ENCODE data around the gene DNASE1L3. TPM values are rescaled to one million over a fixed set of nuclear protein-coding genes. Genes with fewer than 3 reads are reported as not detected.

Gene DNASE1L3
- total and polyA plus RNA-seq, 2 of the 13 experiments (the other 11 are each of a cell fraction or from before 2014, with no cell fraction given): 0.86 to 1.7 TPM

GRCh38 chr3:58249358-58250092 is 38.8 kb upstream of the DNASE1L3 start (continued):
- TF ChIP-seq MEIS1 (CRISPR knock-in tag; IDR thresholded peaks at IDR 0.05; ENCODE audit: borderline replicate concordance): no peak
- TF ChIP-seq FOXK2 (IDR thresholded peaks at IDR 0.05): no peak
- TF ChIP-seq, protein P1, sequence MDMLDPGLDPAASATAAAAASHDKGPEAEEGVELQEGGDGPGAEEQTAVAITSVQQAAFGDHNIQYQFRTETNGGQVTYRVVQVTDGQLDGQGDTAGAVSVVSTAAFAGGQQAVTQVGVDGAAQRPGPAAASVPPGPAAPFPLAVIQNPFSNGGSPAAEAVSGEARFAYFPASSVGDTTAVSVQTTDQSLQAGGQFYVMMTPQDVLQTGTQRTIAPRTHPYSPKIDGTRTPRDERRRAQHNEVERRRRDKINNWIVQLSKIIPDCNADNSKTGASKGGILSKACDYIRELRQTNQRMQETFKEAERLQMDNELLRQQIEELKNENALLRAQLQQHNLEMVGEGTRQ (IDR thresholded peaks at IDR 0.05; ENCODE audit: low read depth, low read length): no peak
- TF ChIP-seq, protein P1 (CRISPR knock-in tag; IDR thresholded peaks at IDR 0.05; ENCODE audit: borderline replicate concordance): no peak
- no peak for TF ChIP-seq PTBP1 (IDR thresholded peaks at IDR 0.05; ENCODE audit: low read depth, low read length, poor library complexity, severe bottlenecking)
- no peak for TF ChIP-seq CENPX (CRISPR knock-in tag; IDR thresholded peaks at IDR 0.05)
- TF ChIP-seq XRCC5 (optimal IDR thresholded peaks at IDR 0.05; ENCODE audit: low read length): peak; percentile 67
- TF ChIP-seq SOX6 (IDR thresholded peaks at IDR 0.05): no peak
- TF ChIP-seq SOX6 (CRISPR knock-in tag; IDR thresholded peaks at IDR 0.05): peak; percentile 72
- peak; percentile 49; the same call in 1 of the 2 replicates for TF ChIP-seq CHD4 (IDR thresholded peaks at IDR 0.05; ENCODE audit: borderline replicate concordance, low read length)
- no peak for TF ChIP-seq ZNF138 (CRISPR knock-in tag; IDR thresholded peaks at IDR 0.05; ENCODE audit: low read depth)
- TF ChIP-seq SALL1 (CRISPR knock-in tag; IDR thresholded peaks at IDR 0.05): peak; percentile 36; the same call in 1 of the 2 replicates
- no peak for TF ChIP-seq KAT2B (IDR thresholded peaks at IDR 0.05; ENCODE audit: borderline replicate concordance, low read depth, low read length)
- TF ChIP-seq, protein P2, sequence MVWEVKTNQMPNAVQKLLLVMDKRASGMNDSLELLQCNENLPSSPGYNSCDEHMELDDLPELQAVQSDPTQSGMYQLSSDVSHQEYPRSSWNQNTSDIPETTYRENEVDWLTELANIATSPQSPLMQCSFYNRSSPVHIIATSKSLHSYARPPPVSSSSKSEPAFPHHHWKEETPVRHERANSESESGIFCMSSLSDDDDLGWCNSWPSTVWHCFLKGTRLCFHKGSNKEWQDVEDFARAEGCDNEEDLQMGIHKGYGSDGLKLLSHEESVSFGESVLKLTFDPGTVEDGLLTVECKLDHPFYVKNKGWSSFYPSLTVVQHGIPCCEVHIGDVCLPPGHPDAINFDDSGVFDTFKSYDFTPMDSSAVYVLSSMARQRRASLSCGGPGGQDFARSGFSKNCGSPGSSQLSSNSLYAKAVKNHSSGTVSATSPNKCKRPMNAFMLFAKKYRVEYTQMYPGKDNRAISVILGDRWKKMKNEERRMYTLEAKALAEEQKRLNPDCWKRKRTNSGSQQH (CRISPR knock-in tag; IDR thresholded peaks at IDR 0.05; ENCODE audit: low read depth): no peak
- TF ChIP-seq MYNN (CRISPR knock-in tag; IDR thresholded peaks at IDR 0.05; ENCODE audit: low read depth): no peak
- TF ChIP-seq, protein P3, sequence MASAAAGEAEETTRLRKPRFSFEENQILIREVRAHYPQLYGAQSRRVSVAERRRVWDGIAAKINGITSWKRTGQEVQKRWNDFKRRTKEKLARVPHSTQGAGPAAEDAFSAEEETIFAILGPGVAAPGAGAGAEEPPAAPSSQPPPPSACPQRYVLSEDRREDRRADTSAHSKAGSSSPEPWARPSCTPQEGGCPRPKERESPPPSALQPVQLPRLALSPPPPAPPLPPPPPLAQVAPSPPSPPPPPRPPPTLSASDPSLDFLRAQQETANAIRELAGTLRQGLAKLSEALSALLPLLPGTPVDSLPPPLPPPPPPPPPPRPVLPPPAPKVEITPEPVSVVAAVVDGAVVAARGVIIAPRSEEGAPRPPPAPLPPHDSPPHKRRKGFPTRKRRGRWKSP (CRISPR knock-in tag; IDR thresholded peaks at IDR 0.05): no peak
- TF ChIP-seq ZNF782 (CRISPR knock-in tag; IDR thresholded peaks at IDR 0.05; ENCODE audit: borderline replicate concordance): no peak
- TF ChIP-seq BCL6 (CRISPR knock-in tag; IDR thresholded peaks at IDR 0.05): 0 out of 2 replicates have a peak, but pooled peaks have one; percentile 13
- TF ChIP-seq RAD51 (IDR thresholded peaks at IDR 0.05; ENCODE audit: borderline replicate concordance): no peak
- TF ChIP-seq, protein P4, sequence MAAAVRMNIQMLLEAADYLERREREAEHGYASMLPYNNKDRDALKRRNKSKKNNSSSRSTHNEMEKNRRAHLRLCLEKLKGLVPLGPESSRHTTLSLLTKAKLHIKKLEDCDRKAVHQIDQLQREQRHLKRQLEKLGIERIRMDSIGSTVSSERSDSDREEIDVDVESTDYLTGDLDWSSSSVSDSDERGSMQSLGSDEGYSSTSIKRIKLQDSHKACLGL (CRISPR knock-in tag; IDR thresholded peaks at IDR 0.05): no peak
- TF ChIP-seq SIX4 (CRISPR knock-in tag; IDR thresholded peaks at IDR 0.05): 0 out of 2 replicates have a peak, but pooled peaks have one; percentile 8
- 0 out of 2 replicates have a peak, but pooled peaks have one; percentile 71 for TF ChIP-seq SP140L (CRISPR knock-in tag; IDR thresholded peaks at IDR 0.05; ENCODE audit: borderline replicate concordance)
- peak; percentile 73; the same call in 1 of the 2 replicates for TF ChIP-seq CEBPB (IDR thresholded peaks at IDR 0.05; ENCODE audit: borderline replicate concordance, low read depth, low read length)
- TF ChIP-seq PATZ1 (CRISPR knock-in tag; IDR thresholded peaks at IDR 0.05): peak; percentile 48; the same call in 1 of the 2 replicates
